NAMALWA (cell line): ENCODE results near the gene KRT1.

Source experiments
- DNase-seq: peaks from one replicate; pipeline ENCODE4 v3.0.0-alpha.2; 2015; ENCODE audit warnings: low spot score

Gene KRT1

DNA sequence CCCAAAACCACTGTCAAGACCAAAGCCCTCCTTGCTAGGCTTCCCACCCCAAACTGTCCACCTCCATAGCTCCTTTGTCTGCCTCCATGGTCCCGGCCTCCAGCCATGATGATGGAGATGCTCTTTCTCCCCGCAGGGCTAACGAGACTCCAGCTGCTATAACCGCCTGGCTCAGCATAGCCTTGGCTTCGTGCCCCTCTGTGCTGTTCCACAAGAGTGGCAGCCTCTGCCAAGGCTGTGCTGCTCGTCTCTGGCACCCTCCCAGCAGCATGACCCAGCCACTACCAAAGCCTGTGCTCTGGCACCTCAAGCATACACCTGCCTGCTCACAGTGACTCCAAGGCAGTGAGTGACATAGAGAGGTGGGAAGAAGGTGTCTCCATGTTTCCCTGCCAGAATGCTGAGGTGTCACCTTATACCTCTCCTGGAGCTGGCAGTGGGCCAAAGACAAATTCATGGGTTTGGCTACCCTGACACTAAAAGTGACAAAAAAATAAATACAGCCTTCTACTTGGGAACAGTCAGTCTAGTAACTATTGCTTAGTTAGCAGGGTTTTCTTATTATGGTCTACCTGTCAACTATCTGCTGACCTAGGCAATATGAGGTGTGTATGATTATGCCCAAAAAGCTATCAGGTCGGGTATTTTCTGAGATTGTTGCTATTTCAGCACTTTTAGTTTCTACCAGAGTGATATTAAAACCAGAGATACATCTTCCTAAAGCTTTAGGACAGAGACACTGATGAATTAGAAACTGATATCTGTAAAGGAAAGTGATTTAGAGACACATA is 45.7 kb downstream of the KRT1 start:
- no peak for DNase-seq

DNA sequence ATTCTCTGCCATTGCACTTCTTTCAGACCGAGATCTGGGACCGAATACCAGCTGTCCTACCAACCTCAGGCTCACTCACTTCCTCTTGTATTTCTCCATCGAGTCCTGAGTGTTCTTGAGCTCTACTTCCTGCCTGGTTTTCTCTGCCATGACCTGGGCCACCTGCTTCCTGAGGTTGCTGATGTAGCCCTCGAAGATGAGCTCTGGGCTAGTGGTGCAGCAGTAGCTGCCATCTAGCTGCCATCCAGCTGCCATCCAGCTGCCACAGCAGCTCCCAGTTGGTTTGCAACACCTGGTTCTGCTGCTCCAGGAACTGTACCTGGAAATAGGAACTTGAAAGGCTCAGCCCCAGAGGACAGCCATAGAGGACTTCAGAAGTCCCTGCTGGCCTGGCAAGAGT is 46.8 kb downstream of the KRT1 start:
- peak; percentile 24 for DNase-seq

DNA sequence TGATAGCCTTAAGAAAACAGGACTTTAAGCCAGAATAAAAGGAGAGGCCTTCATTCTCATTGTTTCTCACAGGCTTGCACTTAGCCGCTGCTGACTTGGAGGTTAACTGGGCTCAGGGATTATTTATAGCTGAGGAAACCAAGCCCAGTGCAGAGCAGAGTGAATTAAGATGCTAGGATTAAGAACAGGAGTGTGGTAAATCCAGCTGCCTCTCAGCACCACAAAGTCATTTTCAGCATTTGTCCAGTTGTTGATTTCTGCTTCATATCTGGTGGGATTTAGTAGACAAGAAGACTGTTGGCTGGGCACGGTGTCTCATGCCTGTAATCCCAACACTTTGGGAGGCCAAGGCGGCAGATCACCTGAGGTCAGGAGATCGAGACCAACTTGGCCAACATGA is 47.6 kb downstream of the KRT1 start:
- no peak for DNase-seq

GRCh38 chr12:52631676-52632459 is 48.3 kb downstream of the KRT1 start:
- DNase-seq: no peak

- DNase-seq: no peak
Observed at GRCh38 chr12:52631264-52631663, 48.9 kb downstream of the KRT1 start.

- DNase-seq: no peak
Observed at GRCh38 chr12:52630599-52631200, 49.5 kb downstream of the KRT1 start.

DNA sequence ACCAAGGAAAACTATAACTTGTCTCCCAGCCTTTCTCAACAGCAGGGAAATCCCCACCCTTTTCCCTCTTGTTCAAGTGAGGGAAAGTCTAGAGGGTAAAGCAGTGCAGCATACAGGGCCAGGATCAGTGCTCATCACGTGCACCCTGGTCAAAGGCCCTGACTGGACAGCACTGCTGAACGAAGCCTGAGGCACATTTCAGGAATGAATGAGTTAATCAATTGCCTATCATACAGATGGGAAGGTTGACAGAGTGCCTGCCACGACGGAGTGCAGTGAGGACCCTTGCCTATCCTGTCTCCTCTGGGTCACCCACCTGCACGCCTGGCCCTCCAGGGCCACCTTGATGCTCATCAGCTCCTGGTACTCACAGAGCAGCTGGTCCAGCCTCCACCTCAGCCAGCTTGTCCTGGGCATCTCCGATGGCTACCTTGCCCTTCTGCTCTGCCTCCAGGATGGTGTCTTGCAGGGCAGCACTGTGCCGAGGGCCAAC is 50.2 kb downstream of the KRT1 start:
- DNase-seq: no peak

- DNase-seq: no peak
Observed at GRCh38 chr12:52629281-52630007, 50.8 kb downstream of the KRT1 start.

DNA sequence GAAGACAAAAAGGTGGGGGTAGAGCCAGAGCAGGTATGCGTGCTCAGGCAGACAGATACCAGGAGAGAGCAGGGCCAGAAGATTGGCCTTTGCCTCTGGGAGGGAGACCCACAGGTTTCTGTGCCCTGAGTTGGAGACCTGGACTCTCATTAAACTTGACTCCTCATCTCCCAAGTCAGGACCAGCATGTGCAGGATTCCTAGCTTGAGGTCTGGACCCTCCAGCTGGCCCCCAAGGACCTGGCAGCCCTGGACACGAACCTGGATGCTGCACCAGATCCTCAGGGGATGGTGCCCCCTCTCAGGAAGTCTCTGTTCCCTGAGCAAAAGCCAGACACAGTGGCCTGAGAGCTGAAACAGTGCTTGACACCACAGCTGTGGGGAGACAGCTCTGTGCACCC is 51.4 kb downstream of the KRT1 start:
- DNase-seq: no peak

DNA sequence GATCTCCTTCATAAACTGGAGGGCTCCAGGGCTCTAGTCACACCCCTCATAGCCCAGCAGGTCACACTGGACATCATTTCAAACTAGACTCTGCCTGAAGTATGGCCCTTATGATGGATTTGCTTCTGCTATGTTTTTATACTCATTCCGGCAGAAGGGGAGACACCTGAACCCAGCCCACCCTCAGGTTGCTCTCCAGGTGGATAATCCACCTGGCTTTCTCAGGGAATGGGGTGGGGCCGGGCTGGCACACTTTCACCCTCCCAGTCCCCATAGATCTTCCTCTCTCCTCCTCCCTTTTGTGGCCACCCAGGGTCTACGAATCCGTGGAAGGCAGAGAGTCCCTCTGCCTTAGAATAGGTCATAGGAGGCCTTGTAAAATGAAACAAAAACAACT is 52.1 kb downstream of the KRT1 start:
- no peak for DNase-seq

DNA sequence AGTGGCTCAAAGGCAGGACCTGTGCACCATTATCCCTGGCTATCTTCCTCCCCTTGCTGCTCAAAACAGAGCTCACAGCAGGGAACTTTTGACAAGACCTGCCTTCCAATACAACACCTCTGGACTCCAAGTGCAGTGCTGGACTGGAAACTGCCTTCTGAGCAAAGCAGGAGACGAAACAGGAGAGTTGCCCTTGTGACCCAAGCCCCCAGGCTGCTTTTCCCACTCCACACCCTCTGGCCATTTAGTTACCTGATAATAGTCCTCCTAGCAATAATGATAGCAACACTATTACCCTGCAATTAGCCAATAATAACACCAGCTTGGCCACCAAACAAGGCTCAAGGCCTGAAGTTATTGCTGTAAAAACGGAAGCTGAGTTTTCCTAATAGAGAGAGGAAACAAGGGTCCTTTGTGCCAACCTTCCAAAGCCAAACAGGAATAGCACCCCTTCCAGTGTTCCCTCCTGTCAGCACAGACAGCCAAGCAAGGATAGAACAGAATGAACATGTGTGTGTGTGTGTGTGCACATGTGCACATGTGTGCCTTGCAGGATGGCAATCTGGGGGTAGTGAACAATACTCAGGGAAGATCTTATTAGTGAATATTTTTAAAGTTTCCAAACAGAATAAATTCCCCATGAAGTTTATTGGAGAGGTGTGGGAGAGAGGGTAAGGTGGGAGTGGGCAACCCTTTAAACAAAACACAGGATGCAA is 52.7 kb downstream of the KRT1 start:
- no peak for DNase-seq
